VCaP (cell line): Measurements from ENCODE around the gene UBE3D.

Experiments used
- H3K27ac ChIP-seq: fragments of 450-650 bp; 2 replicates; pipeline ENCODE4 v1.5.1; 2017
- TF ChIP-seq, protein P1 (sequence below): fragments of 450-650 bp; conservative IDR thresholded peaks from 2 replicates; pipeline ENCODE4 v1.5.1; 2017; ENCODE audit warnings: mild to moderate bottlenecking, moderate library complexity

UBE3D gene

DNA sequence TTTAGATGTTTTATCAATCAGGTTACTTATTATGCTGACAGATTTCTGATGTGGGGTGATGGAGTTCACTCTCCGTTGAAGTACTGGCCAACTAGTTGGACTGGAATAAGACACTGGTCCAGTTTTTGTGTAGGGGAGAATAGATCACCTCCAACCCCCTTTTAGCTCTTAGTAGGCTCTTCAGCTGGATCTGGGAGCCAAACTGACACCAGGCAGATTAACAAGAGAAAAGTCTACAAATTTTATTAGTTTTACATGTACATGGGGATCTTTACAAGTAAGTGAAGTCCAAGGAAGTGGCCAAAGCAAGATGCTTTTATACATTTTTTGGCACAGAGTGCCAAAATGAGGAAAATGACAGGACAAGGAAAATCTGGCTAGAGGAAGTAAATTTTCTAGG, 107.1 kb downstream of the UBE3D start:
- H3K27ac ChIP-seq = no peak overlapping the region
- TF ChIP-seq, protein P1, sequence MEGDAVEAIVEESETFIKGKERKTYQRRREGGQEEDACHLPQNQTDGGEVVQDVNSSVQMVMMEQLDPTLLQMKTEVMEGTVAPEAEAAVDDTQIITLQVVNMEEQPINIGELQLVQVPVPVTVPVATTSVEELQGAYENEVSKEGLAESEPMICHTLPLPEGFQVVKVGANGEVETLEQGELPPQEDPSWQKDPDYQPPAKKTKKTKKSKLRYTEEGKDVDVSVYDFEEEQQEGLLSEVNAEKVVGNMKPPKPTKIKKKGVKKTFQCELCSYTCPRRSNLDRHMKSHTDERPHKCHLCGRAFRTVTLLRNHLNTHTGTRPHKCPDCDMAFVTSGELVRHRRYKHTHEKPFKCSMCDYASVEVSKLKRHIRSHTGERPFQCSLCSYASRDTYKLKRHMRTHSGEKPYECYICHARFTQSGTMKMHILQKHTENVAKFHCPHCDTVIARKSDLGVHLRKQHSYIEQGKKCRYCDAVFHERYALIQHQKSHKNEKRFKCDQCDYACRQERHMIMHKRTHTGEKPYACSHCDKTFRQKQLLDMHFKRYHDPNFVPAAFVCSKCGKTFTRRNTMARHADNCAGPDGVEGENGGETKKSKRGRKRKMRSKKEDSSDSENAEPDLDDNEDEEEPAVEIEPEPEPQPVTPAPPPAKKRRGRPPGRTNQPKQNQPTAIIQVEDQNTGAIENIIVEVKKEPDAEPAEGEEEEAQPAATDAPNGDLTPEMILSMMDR = no peak

DNA sequence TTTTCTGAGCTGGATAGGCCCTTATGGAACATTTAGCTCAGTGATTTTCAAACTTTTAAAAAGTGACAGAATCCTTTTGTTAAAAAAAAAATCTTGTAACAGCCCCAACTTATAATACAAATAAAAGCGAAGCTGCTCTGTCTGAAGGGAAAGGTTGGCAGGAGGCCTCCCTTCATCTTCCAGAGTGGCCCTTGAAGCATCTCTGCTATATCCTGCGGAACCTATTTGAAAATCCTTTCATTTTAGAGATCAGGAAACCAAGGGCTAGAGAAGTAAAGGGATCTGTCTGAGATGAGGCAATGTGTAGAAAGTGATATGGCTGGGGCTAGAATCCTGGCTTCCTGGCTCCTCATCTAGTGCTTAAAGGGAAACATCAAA, 107.8 kb downstream of the UBE3D start:
- TF ChIP-seq, protein P1 = no peak
- no peak overlapping the region for H3K27ac ChIP-seq

DNA sequence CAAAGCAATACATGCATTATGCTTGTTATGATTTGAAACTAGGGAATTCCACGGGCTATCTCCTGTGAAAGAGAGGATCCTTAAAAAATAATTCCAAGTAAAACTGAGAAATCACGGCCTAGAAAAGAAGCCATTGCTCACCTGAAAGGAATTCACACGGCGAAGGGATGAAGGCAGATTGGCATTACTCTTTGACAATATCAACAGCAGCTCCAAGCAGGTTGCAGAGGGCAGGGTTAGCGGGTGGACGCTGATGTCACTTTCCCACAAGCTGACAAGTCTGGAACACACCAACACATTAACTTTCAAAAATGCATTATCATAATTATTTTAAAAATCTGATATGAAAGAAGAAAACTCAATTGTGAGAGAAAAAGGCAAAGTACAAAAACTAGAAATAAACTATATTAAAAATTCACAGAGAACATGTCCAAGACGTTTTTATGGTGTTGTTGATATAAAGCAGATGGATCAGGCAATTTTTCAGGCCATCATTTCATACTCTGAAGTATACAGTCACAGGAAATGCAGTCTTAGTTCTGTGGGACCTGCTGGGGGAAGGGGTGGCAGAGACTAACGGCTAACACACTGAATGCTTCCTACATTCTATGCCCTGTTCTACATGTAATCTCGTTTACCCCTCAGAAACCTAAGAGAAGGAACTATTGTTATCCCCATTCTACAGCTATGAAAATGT, 108.3 kb downstream of the UBE3D start:
- TF ChIP-seq, protein P1 = no peak

DNA sequence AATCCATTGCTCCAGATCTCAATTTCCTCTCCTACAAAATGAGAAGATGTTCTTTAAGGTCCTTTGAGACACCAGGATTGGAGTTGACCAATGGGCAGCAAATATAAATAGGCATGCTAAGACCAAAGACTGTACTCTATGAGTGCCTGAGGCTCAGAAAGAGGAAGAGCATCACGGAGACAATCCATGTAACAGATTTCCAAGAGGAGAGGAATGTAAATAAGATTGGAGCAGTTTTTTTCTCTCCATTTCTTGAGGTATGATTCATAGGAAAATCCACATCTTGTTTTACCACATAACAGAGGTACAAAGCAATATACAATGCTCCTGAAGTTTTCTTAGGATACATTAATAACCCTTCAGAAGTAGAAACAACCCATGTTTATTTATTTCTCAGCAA, 109.8 kb downstream of the UBE3D start:
- H3K27ac ChIP-seq = no peak overlapping the region
- TF ChIP-seq, protein P1 = no peak

More for the DNA sequence above, 108.3 kb downstream of the UBE3D start:
- no peak overlapping the region for H3K27ac ChIP-seq

DNA sequence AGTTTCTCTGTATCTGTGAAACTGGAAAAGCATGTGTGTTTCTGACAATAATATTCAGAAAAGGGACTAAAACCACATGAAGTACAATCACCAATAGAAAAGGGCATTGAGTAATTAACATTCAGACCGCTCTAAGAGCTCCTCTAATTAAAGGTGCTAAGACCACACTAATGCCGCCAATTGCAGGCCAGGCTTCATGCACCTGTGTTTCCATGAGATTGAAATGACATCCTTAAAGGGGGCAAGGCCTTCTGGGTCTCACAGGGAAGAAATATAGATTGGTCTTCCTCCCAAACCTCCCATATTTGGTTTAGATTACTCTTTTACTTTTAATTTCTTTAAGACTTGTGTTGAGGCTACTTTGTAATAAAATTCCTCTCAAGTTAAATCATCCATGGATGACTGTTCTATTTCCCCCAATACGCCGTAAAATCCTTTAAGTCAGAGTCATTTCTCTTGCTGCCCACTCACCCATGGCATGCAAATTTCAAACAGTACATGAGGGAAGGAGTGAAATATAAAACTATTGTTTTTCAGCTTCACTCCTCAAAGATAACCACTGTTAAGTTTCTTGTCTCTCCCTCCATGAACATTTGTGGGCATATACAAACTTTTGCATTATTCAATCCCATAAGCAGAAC, 110.6 kb downstream of the UBE3D start:
- no peak overlapping the region for H3K27ac ChIP-seq
- TF ChIP-seq, protein P1 = no peak

DNA sequence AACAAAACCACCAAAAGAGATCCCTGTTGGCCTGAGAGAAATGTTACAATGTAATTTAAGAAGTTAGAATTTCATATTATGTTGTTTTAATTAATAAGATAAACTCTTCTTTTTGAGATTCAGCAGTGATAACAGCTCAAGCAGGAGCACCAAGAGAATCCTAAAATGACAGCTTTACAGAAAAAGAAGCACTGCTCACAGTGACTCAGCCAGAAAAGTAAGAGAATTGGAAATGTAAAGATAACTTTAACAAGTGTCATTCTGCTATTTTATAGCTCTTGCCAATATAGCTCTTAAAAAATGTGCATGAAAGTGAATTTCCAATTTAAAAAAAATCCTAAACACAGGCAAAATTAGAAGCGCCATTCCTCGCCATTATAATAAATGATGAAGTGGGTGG, 111.3 kb downstream of the UBE3D start:
- TF ChIP-seq, protein P1 = no peak
- no peak overlapping the region for H3K27ac ChIP-seq

DNA sequence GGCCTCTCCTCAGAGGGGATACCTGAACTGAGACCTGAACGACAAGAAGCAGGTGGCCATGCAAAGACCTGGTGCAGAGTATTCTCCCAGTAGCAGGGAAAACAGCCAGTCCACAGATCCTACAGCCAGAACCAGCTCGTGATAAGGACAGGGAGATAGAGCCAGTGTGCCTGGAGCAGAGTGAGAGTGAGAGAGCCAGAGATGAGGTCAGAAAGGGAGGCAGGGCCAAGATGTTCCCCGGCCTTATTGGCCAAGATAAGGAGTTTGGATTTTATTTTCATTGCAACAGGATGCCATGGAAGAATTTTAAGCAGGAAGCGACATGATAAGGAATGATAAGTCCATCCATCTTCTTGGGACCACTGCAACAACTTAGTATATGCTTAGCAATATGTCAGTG, 111.8 kb downstream of the UBE3D start:
- H3K27ac ChIP-seq = no peak overlapping the region

More for the DNA sequence above, 111.8 kb downstream of the UBE3D start:
- TF ChIP-seq, protein P1 = no peak
